Measurements from ENCODE around the gene NAGPA. TPM values are rescaled to one million over a fixed set of nuclear protein-coding genes. Genes with fewer than 3 reads are reported as not detected.

The NAGPA gene
- total and polyA plus RNA-seq, 2 experiments from 2014 or later = 6.3 to 20.7 TPM

- no peak for TF ChIP-seq CTCF (conservative IDR thresholded peaks at IDR 0.05; ENCODE audit: low read depth in 2 of 2)
- TF ChIP-seq ZNF114 (CRISPR knock-in tag; IDR thresholded peaks at IDR 0.05) = no peak
- no peak for TF ChIP-seq POLR2AphosphoS5 (IDR thresholded peaks at IDR 0.05; ENCODE audit: low read depth)
- no peak for TF ChIP-seq JUNB (IDR thresholded peaks at IDR 0.05; ENCODE audit: unreplicated experiment)
Observed at GRCh38 chr16:5041600-5042133, 7.9 kb upstream of the NAGPA start (continued).

DNA sequence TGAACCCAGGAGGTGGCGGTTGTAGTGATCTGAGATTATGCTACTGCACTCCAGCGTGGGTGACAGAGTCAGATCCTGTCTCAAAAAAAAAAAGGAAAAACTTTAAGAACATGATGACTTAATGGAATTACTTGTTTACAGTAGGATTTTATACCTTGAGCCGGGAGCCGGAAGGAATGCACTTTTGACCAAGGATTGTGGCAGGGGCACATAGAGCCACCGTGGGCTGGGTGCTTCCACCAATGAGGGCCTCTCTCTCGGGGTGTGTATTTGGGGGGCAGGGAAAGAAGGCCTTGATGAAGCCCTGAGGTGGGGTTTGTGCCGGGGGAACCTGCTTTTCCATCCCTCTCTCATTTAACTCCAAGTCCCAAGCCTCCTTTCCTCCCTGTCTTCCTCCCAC is 6.7 kb upstream of the NAGPA start:
- no peak overlapping the region for H3K4me3 Mint-ChIP-seq
- H3K9me2 ChIP-seq (ENCODE audit: insufficient read depth) = no peaks in the 10 kb centered on the region
- H4K20me1 ChIP-seq (replicated peaks; ENCODE audit: insufficient read depth) = no peaks in the 10 kb centered on the region
- no peak overlapping the region for H3K27ac ChIP-seq (ENCODE audit: low read depth)
- peaks cover 24% of the 10 kb centered on the region for H3K4me1 ChIP-seq (ENCODE audit: insufficient read depth)
- no peak for ATAC-seq
- H3K4me3 ChIP-seq = no peak overlapping the region
- H3K36me3 ChIP-seq (ENCODE audit: insufficient read depth) = no peaks in the 10 kb centered on the region
- peak overlapping the region; percentile 53; the same call in 1 of the 2 replicates for H3K27ac Mint-ChIP-seq
- H3K79me2 ChIP-seq (replicated peaks; ENCODE audit: insufficient read depth) = no peaks in the 10 kb centered on the region
- H3K27me3 ChIP-seq (ENCODE audit: insufficient read depth) = no peaks in the 10 kb centered on the region
- DNase-seq (ENCODE audit: low spot score) = no peak
- no peaks in the 10 kb centered on the region; the same call in 2 of the 3 replicates for H3K36me3 Mint-ChIP-seq (ENCODE audit: low read depth)
- no peak overlapping the region for H2AFZ ChIP-seq
- peaks cover 14% of the 10 kb centered on the region for H3K27me3 Mint-ChIP-seq (ENCODE audit: insufficient read depth, low read depth, poor library complexity)
- H3K9me3 Mint-ChIP-seq = no peaks in the 10 kb centered on the region
- no peak overlapping the region for H3K4me2 ChIP-seq
- peaks cover 29% of the 10 kb centered on the region for H3K4me1 Mint-ChIP-seq
- peaks cover 17% of the 10 kb centered on the region for H3F3A ChIP-seq (replicated peaks; ENCODE audit: low read depth)
- TF ChIP-seq EZH2 (IDR thresholded peaks at IDR 0.05; ENCODE audit: low read depth, unreplicated experiment) (no peak), ZNF331 (CRISPR knock-in tag; IDR thresholded peaks at IDR 0.05; ENCODE audit: low read depth) (no peak), JUNB (IDR thresholded peaks at IDR 0.05; ENCODE audit: unreplicated experiment) (no peak), ZNF462 (CRISPR knock-in tag; IDR thresholded peaks at IDR 0.05) (no peak), EZH2phosphoT487 (IDR thresholded peaks at IDR 0.05; ENCODE audit: unreplicated experiment) (no peak), STAT1 (IDR thresholded peaks at IDR 0.05; ENCODE audit: unreplicated experiment) (no peak), CREB1 (CRISPR knock-in tag; IDR thresholded peaks at IDR 0.05; ENCODE audit: low read depth) (no peak), NANOG (IDR thresholded peaks at IDR 0.05; ENCODE audit: borderline replicate concordance) (no peak), ZNF114 (CRISPR knock-in tag; IDR thresholded peaks at IDR 0.05) (no peak)
- TF ChIP-seq, protein P1, sequence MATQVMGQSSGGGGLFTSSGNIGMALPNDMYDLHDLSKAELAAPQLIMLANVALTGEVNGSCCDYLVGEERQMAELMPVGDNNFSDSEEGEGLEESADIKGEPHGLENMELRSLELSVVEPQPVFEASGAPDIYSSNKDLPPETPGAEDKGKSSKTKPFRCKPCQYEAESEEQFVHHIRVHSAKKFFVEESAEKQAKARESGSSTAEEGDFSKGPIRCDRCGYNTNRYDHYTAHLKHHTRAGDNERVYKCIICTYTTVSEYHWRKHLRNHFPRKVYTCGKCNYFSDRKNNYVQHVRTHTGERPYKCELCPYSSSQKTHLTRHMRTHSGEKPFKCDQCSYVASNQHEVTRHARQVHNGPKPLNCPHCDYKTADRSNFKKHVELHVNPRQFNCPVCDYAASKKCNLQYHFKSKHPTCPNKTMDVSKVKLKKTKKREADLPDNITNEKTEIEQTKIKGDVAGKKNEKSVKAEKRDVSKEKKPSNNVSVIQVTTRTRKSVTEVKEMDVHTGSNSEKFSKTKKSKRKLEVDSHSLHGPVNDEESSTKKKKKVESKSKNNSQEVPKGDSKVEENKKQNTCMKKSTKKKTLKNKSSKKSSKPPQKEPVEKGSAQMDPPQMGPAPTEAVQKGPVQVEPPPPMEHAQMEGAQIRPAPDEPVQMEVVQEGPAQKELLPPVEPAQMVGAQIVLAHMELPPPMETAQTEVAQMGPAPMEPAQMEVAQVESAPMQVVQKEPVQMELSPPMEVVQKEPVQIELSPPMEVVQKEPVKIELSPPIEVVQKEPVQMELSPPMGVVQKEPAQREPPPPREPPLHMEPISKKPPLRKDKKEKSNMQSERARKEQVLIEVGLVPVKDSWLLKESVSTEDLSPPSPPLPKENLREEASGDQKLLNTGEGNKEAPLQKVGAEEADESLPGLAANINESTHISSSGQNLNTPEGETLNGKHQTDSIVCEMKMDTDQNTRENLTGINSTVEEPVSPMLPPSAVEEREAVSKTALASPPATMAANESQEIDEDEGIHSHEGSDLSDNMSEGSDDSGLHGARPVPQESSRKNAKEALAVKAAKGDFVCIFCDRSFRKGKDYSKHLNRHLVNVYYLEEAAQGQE (IDR thresholded peaks at IDR 0.05; ENCODE audit: unreplicated experiment) = no peak
